HS-5 (cell line): ENCODE data around the gene SLC22A23.
"Not testable (repeated sequence)": the region's sequence is repeated elsewhere in the genome, so short reads cannot be mapped to it uniquely, and the experiment has no call there.

Source experiments
- DNase-seq: peaks from one replicate; pipeline ENCODE4 v3.0.0-alpha.2; 2012; ENCODE audit warnings: low read depth

SLC22A23 gene

DNA sequence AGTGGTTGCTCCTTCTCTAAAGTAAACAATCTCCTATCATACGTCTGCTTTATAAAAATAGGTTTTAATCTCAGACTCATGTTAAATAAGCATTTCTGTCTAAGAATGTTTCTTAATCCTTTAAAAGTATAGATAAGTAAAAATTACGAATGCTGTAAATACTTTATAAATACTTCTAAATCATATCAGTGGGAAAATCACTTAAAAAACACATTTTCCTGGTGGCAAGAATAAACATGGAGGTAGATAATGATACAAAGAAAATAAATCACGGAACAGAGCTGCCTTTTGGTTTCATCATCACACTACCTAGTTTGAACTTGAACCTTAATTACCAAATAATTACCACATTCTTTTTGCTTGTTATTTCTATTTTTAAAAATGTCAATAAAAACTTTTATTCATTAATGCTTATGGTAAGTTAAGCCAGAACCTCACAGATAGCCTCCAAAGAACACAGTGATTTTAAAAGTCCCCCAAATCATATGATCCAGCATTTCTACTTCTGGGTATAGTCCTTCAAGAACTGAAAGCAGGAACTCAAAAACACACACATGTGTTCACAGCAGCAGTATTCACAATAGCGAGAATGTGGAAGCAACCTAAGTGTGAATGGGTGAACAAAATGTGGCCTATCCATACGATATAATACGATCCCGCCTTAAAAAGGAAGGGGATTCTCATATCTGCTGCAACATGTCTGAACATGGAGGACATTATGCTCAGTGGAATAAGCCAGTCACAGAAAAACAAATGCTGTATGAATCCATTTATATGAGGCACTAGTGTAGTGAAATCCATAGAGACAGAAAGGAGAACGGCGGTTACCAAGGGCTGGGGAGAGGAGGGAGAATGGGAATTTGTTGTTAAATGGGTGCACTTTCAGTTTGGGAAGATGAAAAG, 72.4 kb downstream of the SLC22A23 start:
- DNase-seq: no peak

DNA sequence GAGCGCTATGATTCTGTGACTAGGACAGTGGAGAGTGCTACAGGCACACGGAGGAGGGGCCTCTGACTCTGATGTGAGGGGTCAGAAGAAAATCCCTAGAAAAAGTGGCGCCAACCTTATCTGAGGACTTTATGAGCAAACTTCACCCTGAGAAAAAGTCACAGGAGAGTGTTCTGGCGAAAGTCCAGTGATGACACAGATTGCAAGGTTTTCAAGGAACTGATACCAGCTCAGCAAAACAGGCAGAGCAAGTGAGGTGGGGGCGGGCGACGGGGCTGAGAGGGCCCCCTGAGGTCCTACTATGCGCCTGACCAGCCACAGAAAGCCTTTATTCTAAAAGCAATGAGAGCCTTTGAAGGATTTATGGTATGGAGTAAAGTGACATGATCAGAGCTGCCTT, 73.3 kb downstream of the SLC22A23 start:
- DNase-seq: peak; percentile 4

DNA sequence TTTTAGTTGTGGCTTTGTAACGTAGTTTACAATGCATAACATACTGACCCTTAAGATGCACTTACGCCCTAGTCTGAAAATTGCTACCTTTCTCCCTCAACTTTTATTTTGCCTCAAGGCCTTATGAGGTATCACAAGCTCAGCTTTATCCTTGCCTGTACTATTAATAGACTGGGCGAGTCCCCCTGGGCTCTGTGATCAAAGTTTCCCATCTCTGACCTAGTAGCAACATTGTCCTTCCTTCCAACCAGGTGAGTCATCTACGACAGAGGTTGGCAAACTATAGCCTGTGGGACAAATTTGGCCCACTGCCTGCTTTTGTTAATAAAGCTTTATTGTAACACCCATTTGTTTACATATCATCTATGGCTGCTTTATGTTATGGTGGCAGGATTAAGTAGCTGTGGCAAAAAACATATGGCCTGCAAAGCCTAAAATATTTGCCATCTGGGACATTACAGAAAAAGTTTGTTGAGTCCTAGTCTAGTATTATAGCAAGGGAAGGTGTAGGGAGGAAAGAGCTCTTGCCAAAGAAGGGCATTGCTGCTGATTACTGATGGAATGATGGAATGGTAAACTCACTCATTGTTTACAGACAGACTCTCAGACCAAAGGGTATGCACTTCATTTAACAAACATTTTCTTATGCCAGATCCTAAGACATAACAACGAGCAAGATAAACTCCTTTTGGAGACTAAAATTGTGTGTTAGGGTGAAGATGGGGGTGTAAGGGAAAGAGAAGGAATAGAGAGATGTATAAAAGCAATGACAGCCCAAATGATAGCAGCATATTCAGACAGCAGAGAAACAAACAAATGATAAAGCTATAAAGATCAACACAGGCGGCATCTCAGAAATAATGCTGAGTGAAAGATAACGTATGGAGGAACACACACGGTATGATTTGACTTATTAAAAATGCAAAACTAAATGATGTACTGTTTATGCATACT, 74.2 kb downstream of the SLC22A23 start:
- peak; percentile 3 for DNase-seq

DNA sequence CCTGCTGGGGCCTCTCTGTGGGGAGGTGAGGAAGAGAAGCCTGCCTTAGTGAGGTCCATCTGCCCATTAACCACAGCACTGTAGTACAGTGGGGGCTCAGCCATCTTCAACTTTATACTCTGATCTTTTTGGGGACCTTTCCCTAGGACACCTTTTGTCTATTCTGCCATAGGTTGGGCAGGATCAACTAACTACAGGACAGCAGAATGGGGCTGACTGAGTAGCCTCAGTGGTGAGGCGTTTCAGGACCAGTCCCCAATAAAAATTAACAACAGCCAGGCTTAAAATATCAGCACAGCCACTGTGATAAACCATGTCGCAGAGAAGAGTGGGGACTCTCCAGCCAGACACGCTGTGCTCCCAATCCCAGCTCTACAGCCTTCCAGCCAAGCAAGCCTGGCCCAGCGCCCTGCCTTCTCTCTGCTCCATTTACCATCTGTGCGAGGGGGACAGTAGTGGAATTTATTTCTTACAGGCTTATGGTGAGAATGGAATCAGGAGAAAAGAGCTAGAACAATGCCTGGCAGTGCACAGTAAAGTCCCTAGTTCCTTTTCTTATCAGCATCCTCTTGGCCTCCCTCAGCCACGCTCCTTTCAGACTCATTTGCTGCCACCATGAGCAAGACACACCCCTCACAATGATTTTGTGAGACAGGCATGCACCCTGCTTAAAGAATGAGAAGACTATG, 75.5 kb downstream of the SLC22A23 start:
- DNase-seq: no peak

GRCh38 chr6:3380344-3381232, 76.3 kb downstream of the SLC22A23 start:
- DNase-seq: no peak

DNA sequence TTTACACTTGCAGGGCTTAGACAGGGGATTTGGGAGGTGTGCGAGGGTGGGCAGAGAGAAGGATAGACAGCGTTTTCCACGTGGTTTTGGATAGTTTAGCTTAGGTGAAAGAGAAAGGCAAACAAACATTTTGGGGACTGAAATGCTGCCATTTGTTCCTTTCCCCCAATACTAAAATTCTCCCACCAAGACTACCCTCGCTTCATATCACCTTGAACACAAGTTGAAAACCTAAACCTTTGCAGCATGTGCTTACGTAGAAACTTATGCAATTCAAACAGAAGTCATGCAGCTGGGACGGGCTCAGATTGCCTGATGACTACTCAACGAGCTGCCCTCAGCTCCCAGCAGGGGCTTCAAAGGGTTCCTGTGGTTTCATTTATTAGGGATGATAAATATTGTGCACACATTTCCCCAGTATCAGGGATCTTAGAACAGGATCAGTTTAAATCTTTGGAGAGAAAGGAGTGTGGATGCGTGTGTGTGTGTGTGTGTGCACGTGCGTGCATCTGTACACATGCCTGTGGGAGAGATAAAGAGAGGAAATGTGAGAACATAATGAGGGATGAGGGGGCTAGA, 77.3 kb downstream of the SLC22A23 start:
- no peak for DNase-seq

DNA sequence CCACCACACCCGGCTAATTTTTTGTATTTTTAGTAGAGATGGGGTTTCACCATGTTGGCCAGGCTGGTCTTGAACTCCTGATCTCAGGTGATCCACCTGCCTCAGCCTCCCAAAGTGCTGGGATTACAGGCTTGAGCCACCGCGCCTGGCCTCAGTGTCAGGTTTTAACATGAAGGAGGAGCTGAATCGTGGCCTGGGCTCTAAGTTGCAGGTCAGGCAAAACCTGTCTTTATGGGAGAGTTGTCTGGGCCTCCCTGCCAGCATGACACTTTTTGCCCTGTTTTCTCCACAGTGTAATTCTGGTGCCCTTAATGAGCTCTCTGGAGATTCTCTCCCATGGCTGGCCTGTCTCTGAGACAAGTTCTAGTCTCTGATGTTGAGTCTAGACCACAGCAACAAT, 78.0 kb downstream of the SLC22A23 start:
- not testable (repeated sequence) for DNase-seq

DNA sequence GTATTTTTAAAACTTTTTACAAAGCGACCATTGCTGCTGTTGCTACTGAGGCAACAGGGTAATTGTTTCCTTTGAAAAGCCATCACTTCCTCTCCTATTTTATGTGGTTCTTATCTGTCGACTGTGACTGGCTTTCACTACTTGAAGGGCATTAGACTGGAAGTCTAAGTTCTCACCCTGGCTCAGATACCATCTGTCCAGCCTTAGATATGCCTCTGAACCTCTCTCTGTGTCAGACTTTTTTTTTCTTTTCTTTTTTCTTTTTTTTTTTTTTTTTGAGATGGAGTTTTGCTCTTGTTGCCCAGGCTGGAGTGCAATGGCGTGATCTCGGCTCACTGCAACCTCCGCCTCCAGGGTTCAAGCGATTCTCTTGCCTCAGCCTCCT, 78.5 kb downstream of the SLC22A23 start:
- DNase-seq: not testable (repeated sequence)

DNA sequence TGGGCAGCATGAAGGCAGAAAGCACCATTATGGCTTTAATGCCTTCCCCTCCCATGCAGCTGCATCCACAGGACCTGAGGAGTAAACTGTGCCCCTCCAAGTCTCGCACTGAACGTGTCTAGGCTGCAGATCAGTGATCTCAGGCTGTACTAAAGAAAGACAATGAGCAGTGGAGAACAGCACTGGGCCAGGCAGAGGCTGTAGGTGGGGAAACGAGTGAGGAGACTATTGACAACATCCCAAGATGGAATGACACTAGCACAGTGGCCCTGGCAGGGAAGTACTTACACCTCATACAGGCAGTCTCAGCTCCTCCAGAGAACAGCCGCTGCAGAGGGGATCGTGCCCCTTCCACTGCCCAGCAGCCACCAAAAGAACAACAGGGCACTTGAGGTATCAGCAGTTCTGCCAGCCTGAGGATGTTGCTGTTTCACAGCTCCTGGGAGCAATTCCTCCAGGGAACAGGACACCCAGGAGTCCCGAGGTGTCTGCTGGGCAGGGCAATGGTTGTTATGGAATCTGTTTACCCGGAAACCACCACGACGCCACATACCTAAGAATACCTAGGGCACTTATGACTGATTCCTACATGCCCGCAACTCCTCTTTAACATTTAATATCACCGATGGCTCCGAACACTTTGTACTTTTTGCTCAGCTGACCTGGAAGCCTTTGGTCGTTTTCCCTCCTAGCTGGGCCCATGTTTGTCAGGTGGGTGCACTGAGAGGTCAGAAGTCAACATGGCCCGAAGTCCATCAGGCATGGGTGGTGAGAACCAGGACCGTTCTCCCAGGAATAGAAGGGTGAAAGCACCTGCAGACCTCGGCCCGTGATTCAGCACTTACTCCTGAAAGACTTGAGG, 79.1 kb downstream of the SLC22A23 start:
- DNase-seq: no peak

GRCh38 chr6:3376893-3377535, 79.8 kb downstream of the SLC22A23 start:
- no peak for DNase-seq

DNA sequence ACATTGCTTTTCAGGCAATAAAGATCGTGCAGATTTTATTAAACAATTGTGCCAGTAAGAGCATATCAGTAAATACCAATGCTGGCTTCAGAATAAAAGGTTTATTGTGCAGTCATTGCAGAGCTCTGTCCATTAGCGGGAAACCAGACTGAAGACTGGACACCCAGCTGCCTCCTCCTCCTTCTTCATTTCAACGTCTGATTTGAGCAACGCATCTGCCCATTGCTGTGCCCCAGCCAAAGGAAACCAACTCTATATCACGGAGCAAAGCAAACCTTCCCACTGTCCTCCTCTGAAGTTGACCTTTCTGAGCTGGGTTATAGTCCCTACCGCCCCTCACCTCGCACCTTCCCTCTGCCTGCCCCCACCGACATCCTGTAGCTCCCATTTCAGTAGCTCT, 80.8 kb downstream of the SLC22A23 start:
- no peak for DNase-seq

DNA sequence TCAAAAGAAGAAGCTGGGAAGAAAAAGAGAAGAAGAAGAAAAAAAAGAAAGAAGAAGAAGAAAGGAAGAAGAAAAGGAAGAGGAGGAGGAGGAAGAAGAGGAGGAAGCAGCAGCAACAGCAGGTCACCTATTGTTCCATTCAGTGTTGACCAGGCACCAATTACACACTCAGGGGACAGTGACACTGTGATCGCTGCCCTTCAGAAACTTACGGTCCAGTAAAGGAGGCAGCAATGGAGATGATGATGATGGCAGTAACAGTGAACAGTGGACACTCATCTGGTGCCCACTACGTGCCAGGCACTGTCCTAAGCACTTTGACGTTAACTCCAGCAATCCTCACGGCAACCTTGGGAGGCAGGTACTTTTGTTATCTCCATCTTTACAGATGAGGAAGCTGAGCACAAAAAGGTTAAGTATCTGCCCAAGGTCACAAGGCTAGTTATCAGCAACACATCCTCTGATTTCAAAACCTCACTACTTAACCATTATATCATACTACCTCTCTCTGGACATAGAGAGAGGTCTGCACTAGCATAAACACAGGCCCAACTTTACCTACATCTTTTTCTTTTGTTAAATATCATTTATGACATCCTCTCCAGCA, 83.2 kb downstream of the SLC22A23 start:
- no peak for DNase-seq

DNA sequence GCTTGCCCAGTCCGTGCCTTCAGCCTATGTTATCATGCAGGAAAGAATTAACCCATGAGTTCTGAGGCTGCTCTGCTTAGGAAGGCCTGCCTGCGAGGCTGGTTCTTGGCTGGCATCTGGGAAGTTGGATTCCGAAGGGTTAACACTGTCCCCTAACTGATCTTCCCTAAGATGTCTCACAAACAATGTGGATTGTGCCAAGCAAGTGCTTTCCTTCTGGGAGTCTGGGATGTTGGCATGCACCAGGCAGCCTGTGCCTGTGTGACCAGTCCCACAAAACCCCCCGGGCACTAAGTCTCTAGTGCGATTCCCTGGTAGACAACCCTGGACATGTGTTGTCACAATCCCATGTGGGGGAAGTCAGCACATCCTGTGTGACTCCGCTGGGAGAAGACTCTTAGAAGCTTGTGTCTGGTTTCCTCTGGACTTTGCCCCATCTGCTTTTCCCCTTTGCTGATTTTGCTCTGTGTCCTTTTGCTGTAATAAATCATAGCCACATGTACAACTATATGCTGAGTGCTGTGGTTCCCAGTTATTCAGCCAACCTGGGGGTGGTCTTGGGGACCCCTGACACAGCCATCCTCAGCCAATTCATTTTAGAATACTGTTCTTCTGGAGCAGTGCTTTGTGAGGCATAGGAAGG, 83.8 kb downstream of the SLC22A23 start:
- DNase-seq: no peak

- no peak for DNase-seq
Measured at GRCh38 chr6:3372184-3372846, 84.5 kb downstream of the SLC22A23 start.

GRCh38 chr6:3371222-3371949, 85.5 kb downstream of the SLC22A23 start:
- DNase-seq: no peak

DNA sequence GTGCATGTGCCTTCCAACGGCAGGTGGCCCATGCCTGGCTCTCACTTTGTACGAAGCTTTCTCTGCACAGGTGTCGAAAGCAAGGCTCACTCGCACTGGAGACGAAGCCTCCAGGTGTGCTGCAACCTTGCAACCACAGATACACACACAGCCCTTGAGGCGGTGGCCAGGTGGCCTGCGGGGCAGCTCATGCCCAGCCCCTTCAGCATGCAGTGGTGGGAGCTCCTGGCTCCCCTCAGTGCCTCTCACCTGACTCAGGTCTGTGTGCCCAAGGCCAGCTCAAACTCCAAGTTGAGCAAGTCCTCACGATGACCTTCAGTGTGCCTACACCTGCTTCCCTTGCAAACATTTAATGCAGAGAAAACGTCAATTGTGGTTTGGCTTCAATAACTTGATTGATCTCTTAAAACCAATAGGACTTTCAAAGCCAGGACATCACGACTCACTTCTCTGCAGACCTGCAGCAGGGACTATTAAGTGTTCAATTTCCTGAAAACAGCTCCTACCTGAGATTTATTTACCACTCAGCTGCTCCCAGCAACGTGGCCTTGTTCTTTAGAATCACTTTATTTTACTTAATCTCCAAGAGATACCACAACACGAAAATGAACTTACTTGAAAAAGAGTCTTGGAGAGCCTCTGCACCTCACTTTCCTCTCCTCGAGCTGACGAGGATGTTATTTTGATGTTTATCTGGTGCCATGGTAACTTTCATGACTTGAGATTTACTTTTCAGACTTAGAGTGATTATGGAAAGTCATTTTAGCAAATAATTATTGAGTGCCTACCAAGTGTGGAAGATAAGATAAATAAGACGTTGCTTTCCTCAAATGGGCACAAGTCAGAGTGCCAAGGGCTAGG, 86.3 kb downstream of the SLC22A23 start:
- DNase-seq: no peak
